ENCODE data around the gene C4A. TPM values are rescaled to one million over a fixed set of nuclear protein-coding genes. Genes with fewer than 3 reads are reported as not detected.
"Not testable (repeated sequence)": the region's sequence is repeated elsewhere in the genome, so short reads cannot be mapped to it uniquely, and the experiment has no call there.

C4A gene
- total and polyA plus RNA-seq, 3 experiments from 2014 or later: 0.40 to 3.4 (median 3.3) TPM

GRCh38 chr6:31977816-31978431 lies 3.9 kb upstream of the C4A start:
- Mint-ChIP-seq H3K27me3 (no peaks in the 10 kb centered on the region), H3K4me3 (no peak overlapping the region), H3K36me3 (peaks cover 0 to 15% (median 7%) of the 10 kb centered on the region in 3 donors), H3K4me1 (peaks cover 11 to 24% (median 18%) of the 10 kb centered on the region in 3 donors), H3K9me3 (no peaks in the 10 kb centered on the region), H3K27ac (peak overlapping the region in 1 of 8 donors; percentile 71)
- ChIA-PET CTCF (no interaction called here), POLR2A (no interaction called here)
- H3K4me1 ChIP-seq (ENCODE audit: insufficient read depth, low read length): peaks cover 26% of the 10 kb centered on the region
- no peak overlapping the region for H3K4me3 ChIP-seq (ENCODE audit: low read length)
- no peaks in the 10 kb centered on the region for H3K9me3 ChIP-seq (ENCODE audit: low read length)
- H3K27me3 ChIP-seq (ENCODE audit: insufficient read depth, low read length, poor library complexity, severe bottlenecking): no peaks in the 10 kb centered on the region
- no peak overlapping the region for H3K27ac ChIP-seq (ENCODE audit: low read depth, low read length)
- no peak for DNase-seq
- no peaks in the 10 kb centered on the region for H3K36me3 ChIP-seq (ENCODE audit: insufficient read depth, low read length)

- POLR2A ChIA-PET: no interaction called here
- Histone ChIP-seq H3K4me1 (ENCODE audit: insufficient read depth, low read length) (peaks cover 19% of the 10 kb centered on the region), H3K36me3 (ENCODE audit: insufficient read depth, low read length) (no peaks in the 10 kb centered on the region), H3K9me3 (ENCODE audit: low read length) (no peaks in the 10 kb centered on the region), H3K27ac (ENCODE audit: low read depth, low read length) (no peak overlapping the region), H3K4me3 (ENCODE audit: low read length) (no peak overlapping the region), H3K27me3 (ENCODE audit: insufficient read depth, low read length, poor library complexity, severe bottlenecking) (no peaks in the 10 kb centered on the region)
- CTCF ChIA-PET: no interaction called here
- peaks cover 0 to 12% (median 6%) of the 10 kb centered on the region in 3 donors for H3K36me3 Mint-ChIP-seq
- peak overlapping the region in 3 of 8 donors; percentile 23 to 77 (median 54) for H3K27ac Mint-ChIP-seq
- peaks cover 5 to 15% (median 9%) of the 10 kb centered on the region in 3 donors for H3K4me1 Mint-ChIP-seq
- no peak for DNase-seq
- no peaks in the 10 kb centered on the region for H3K9me3 Mint-ChIP-seq
- no peaks in the 10 kb centered on the region for H3K27me3 Mint-ChIP-seq
- H3K4me3 Mint-ChIP-seq: no peak overlapping the region
Observed at GRCh38 chr6:31978831-31979230, 3.0 kb upstream of the C4A start.

GRCh38 chr6:31979238-31979898 lies 2.5 kb upstream of the C4A start:
- ChIA-PET POLR2A (no interaction called here), CTCF (no interaction called here)
- no peaks in the 10 kb centered on the region for H3K27me3 Mint-ChIP-seq
- Histone ChIP-seq H3K4me3 (ENCODE audit: low read length) (no peak overlapping the region), H3K9me3 (ENCODE audit: low read length) (no peaks in the 10 kb centered on the region), H3K27ac (ENCODE audit: low read depth, low read length) (peak overlapping the region; percentile 43), H3K27me3 (ENCODE audit: insufficient read depth, low read length, poor library complexity, severe bottlenecking) (no peaks in the 10 kb centered on the region), H3K4me1 (ENCODE audit: insufficient read depth, low read length) (peaks cover 19% of the 10 kb centered on the region), H3K36me3 (ENCODE audit: insufficient read depth, low read length) (no peaks in the 10 kb centered on the region)
- peaks cover 2 to 13% (median 7%) of the 10 kb centered on the region in 3 donors for H3K4me1 Mint-ChIP-seq
- H3K36me3 Mint-ChIP-seq: peaks cover 0 to 12% (median 6%) of the 10 kb centered on the region in 3 donors
- H3K27ac Mint-ChIP-seq: peak overlapping the region in 3 of 8 donors; percentile 54 to 68 (median 55)
- no peaks in the 10 kb centered on the region for H3K9me3 Mint-ChIP-seq
- DNase-seq: no peak
- no peak overlapping the region for H3K4me3 Mint-ChIP-seq

DNA sequence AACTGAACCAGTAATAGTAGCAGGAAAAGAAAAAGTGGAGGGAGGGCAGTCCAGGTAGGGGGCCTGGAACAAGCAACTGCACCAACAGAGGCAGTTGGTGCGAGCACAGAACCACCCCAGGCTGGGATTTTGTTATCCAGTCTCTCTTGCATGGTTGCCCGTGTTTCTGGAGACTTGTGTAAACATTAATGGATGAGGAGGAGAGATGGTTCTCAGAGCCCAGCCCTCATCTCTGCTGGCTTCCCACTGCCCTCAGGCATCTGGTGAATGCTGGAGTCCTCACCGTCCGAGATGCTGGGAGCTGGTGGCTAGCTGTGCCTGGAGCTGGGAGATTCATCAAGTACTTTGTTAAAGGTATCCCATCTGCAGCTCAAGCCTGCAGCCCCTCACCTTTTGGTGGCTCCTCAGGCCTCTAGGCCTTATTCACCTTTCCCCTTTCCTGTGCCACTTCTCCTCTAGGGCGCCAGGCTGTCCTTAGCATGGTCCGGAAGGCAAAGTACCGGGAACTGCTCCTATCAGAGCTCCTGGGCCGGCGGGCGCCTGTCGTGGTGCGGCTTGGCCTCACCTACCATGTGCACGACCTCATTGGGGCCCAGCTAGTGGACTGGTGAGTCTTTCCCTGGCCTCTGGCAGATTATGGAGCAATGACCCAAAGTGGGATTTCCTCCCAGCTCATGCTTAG lies 1.5 kb upstream of the C4A start:
- H3K4me1 Mint-ChIP-seq: peaks cover 2 to 13% (median 4%) of the 10 kb centered on the region in 3 donors
- peaks cover 19% of the 10 kb centered on the region for H3K4me1 ChIP-seq (ENCODE audit: insufficient read depth, low read length)
- H3K27ac Mint-ChIP-seq: peak overlapping the region in 2 of 8 donors; percentile 36 to 68
- H3K27me3 ChIP-seq (ENCODE audit: insufficient read depth, low read length, poor library complexity, severe bottlenecking); POLR2A ChIA-PET; H3K9me3 Mint-ChIP-seq; H3K4me3 Mint-ChIP-seq; CTCF ChIA-PET; H3K27ac ChIP-seq (ENCODE audit: low read depth, low read length); H3K27me3 Mint-ChIP-seq; H3K9me3 ChIP-seq (ENCODE audit: low read length); H3K4me3 ChIP-seq (ENCODE audit: low read length); DNase-seq; H3K36me3 ChIP-seq (ENCODE audit: insufficient read depth, low read length): not testable (repeated sequence)
- H3K36me3 Mint-ChIP-seq: peaks cover 0 to 12% (median 6%) of the 10 kb centered on the region in 3 donors

DNA sequence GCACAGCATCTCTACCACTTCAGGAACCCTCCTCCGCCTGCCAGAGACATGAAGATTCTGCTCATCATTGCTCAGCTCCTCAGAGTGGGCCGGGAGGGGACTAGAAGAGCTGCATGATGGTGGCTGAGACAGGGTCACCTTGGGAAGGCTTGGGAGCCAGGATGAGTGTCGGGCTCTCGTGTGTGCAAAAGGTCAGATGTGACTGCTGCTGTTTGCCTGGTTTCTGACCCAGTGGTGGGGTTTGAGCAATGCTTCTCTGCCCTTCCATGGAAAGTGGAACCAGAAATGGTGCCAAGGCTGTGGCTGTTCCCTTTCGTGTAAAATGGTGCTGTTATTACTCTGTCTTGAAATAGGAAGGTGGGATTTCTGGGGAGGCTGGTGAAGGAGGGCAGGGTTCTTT lies 859 bp upstream of the C4A start:
- H3K27ac Mint-ChIP-seq; DNase-seq; H3K4me3 ChIP-seq (ENCODE audit: low read length); H3K4me3 Mint-ChIP-seq; H3K27me3 Mint-ChIP-seq; POLR2A ChIA-PET; H3K36me3 ChIP-seq (ENCODE audit: insufficient read depth, low read length); CTCF ChIA-PET; H3K9me3 Mint-ChIP-seq; H3K9me3 ChIP-seq (ENCODE audit: low read length); H3K27ac ChIP-seq (ENCODE audit: low read depth, low read length); H3K27me3 ChIP-seq (ENCODE audit: insufficient read depth, low read length, poor library complexity, severe bottlenecking): not testable (repeated sequence)
- peaks cover 2 to 13% (median 4%) of the 10 kb centered on the region in 3 donors for H3K4me1 Mint-ChIP-seq
- H3K4me1 ChIP-seq (ENCODE audit: insufficient read depth, low read length): peaks cover 19% of the 10 kb centered on the region
- peaks cover 0 to 11% (median 6%) of the 10 kb centered on the region in 3 donors for H3K36me3 Mint-ChIP-seq

- H3K4me3 Mint-ChIP-seq, H3K9me3 Mint-ChIP-seq: not testable (repeated sequence)
Observed at GRCh38 chr6:31989363-31989762, 7.5 kb downstream of the C4A start.

GRCh38 chr6:31994421-31994820 lies 12.6 kb downstream of the C4A start:
- POLR2A ChIA-PET; H3K36me3 ChIP-seq (ENCODE audit: insufficient read depth, low read length): not testable (repeated sequence)

More at GRCh38 chr6:31989363-31989762, 7.5 kb downstream of the C4A start:
- DNase-seq; H3K4me1 Mint-ChIP-seq; H3K4me1 ChIP-seq (ENCODE audit: insufficient read depth, low read length); H3K27ac Mint-ChIP-seq; POLR2A ChIA-PET; H3K36me3 ChIP-seq (ENCODE audit: insufficient read depth, low read length); H3K27me3 ChIP-seq (ENCODE audit: insufficient read depth, low read length, poor library complexity, severe bottlenecking); H3K9me3 ChIP-seq (ENCODE audit: low read length); H3K27ac ChIP-seq (ENCODE audit: low read depth, low read length); CTCF ChIA-PET; H3K36me3 Mint-ChIP-seq; H3K27me3 Mint-ChIP-seq; H3K4me3 ChIP-seq (ENCODE audit: low read length): not testable (repeated sequence)

DNA sequence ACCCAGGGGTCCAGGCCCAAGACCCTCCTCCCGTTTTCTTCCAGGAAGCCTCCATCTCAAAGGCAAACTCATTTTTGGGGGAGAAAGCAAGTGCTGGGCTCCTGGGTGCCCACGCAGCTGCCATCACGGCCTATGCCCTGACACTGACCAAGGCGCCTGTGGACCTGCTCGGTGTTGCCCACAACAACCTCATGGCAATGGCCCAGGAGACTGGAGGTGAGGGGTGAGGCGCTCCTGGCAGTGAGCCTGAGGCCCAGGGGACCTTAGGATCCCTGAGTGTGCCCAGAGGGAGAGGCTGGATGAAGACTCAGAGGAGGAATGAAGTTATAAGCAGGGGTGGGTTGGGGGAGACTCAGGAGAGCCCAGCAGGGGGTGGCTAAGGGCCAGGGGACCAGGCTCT lies 14.5 kb downstream of the C4A start:
- H3K27me3 Mint-ChIP-seq; H3K4me1 Mint-ChIP-seq; POLR2A ChIA-PET; H3K9me3 ChIP-seq (ENCODE audit: low read length); H3K36me3 Mint-ChIP-seq; H3K36me3 ChIP-seq (ENCODE audit: insufficient read depth, low read length); H3K4me3 ChIP-seq (ENCODE audit: low read length); H3K27ac ChIP-seq (ENCODE audit: low read depth, low read length); H3K27me3 ChIP-seq (ENCODE audit: insufficient read depth, low read length, poor library complexity, severe bottlenecking); CTCF ChIA-PET; H3K4me3 Mint-ChIP-seq; H3K4me1 ChIP-seq (ENCODE audit: insufficient read depth, low read length); H3K9me3 Mint-ChIP-seq: not testable (repeated sequence)
- peak in 1 of 5 donors; percentile 30 for DNase-seq
- H3K27ac Mint-ChIP-seq: peak overlapping the region in 1 of 8 donors; percentile 58

More at GRCh38 chr6:31994421-31994820, 12.6 kb downstream of the C4A start:
- H3K36me3 Mint-ChIP-seq; H3K4me1 ChIP-seq (ENCODE audit: insufficient read depth, low read length); H3K27ac Mint-ChIP-seq; H3K9me3 Mint-ChIP-seq; H3K27ac ChIP-seq (ENCODE audit: low read depth, low read length); H3K4me3 ChIP-seq (ENCODE audit: low read length); H3K9me3 ChIP-seq (ENCODE audit: low read length); H3K27me3 ChIP-seq (ENCODE audit: insufficient read depth, low read length, poor library complexity, severe bottlenecking); CTCF ChIA-PET; H3K27me3 Mint-ChIP-seq; H3K4me1 Mint-ChIP-seq; H3K4me3 Mint-ChIP-seq; DNase-seq: not testable (repeated sequence)
